Nephron (organoid): ENCODE results near the gene ARPC4.

Experiments
- H3K27ac Mint-ChIP-seq, 3 experiments: 2 replicates each; pipeline ENCODE4 v1.8.0; 2020; ENCODE audit warnings: mixed read lengths in 3 of 3, mild to moderate bottlenecking in 2 of 3, moderate library complexity in 1 of 3
- H3K27me3 Mint-ChIP-seq: 2 replicates; pipeline ENCODE4 v1.8.0; 2021; ENCODE audit warnings: low read depth, mild to moderate bottlenecking, moderate library complexity, mixed read lengths
- H3K36me3 Mint-ChIP-seq: 2 replicates; pipeline ENCODE4 v1.8.0; 2020; ENCODE audit warnings: low read depth, mixed read lengths
- H3K4me1 Mint-ChIP-seq: 2 replicates; pipeline ENCODE4 v1.8.0; 2020; ENCODE audit warnings: mixed read lengths
- H3K4me3 Mint-ChIP-seq, 3 experiments: 2 replicates each; pipeline ENCODE4 v1.8.0; 2020; ENCODE audit warnings: mild to moderate bottlenecking in 3 of 3, mixed read lengths in 3 of 3, moderate library complexity in 2 of 3
- H3K9me3 Mint-ChIP-seq: 2 replicates; pipeline ENCODE4 v1.8.0; 2020; ENCODE audit warnings: mixed read lengths
- TF ChIP-seq, protein P1 (sequence below), 3 experiments: fragments of 200-600 bp; sonication (generic); IDR thresholded peaks; one replicate each; pipeline ENCODE4 v1.5.0; 2021; ENCODE audit warnings: antibody characterized with exemption in 3 of 3; ENCODE audit not compliant: unreplicated experiment in 3 of 3

ARPC4 gene

DNA sequence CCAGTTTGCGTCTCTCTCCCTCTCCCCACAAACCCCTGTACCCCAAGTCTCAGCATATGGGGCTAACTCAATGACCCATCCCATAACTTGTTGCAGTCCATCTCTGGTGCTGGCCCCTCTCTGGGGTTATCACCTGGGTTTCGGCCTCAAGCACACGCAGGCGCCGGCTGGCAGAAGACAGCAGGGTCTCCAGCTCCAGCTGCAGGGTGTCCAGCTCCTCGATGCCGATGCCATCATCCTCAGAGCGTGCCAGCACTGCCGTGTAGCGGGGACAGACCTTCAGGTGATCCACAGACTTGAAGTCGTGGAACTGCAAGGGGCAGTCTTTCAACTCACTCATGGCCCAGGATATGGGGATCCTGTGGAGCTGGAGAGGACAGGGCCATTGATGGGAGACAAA, 1.8 kb upstream of the ARPC4 start:
- no peaks in the 10 kb centered on the region for H3K9me3 Mint-ChIP-seq
- TF ChIP-seq, protein P1, sequence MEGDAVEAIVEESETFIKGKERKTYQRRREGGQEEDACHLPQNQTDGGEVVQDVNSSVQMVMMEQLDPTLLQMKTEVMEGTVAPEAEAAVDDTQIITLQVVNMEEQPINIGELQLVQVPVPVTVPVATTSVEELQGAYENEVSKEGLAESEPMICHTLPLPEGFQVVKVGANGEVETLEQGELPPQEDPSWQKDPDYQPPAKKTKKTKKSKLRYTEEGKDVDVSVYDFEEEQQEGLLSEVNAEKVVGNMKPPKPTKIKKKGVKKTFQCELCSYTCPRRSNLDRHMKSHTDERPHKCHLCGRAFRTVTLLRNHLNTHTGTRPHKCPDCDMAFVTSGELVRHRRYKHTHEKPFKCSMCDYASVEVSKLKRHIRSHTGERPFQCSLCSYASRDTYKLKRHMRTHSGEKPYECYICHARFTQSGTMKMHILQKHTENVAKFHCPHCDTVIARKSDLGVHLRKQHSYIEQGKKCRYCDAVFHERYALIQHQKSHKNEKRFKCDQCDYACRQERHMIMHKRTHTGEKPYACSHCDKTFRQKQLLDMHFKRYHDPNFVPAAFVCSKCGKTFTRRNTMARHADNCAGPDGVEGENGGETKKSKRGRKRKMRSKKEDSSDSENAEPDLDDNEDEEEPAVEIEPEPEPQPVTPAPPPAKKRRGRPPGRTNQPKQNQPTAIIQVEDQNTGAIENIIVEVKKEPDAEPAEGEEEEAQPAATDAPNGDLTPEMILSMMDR (IDR thresholded peaks at IDR 0.05; ENCODE audit: unreplicated experiment in 3 of 3): no peak
- H3K36me3 Mint-ChIP-seq: peaks cover 43% of the 10 kb centered on the region
- H3K27ac Mint-ChIP-seq: peak overlapping the region; percentile 100
- H3K4me3 Mint-ChIP-seq: peak overlapping the region; percentile 95 to 98 (median 98)
- peaks cover 28% of the 10 kb centered on the region for H3K4me1 Mint-ChIP-seq
- no peaks in the 10 kb centered on the region for H3K27me3 Mint-ChIP-seq

DNA sequence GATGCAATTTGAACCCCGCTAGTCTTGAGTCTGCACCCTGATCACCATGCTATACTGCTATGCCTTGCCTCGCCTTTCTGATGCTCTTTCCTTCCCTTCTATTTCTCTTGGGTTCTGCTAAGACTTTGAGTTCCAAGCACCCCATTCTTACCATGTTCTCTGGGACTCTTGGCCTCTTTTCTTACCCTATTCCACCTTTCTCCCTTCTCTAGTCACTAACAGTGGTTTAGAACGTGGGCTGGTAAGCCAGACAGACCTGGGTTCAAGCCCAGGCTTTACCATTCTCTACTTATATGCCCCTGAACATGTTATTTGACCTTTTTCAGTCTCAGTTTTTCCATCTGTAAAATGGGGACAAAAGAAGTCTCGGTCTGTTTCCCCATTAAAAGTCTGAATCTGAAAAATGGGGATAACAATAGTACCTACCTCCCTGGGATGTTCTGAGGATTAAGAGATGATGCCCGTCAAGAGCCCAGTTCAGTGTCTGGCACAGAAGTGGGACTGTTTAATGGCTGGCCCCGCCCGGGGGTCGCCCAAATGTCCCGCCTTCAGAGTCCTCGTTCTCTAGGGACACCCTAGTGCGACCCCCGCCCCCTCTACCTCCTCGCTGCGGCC, 985 bp upstream of the ARPC4 start:
- TF ChIP-seq, protein P1 (IDR thresholded peaks at IDR 0.05; ENCODE audit: unreplicated experiment in 3 of 3): no peak
- H3K27me3 Mint-ChIP-seq: no peaks in the 10 kb centered on the region
- H3K27ac Mint-ChIP-seq: peak overlapping the region; percentile 100
- peak overlapping the region; percentile 95 to 98 (median 98) for H3K4me3 Mint-ChIP-seq
- peaks cover 28% of the 10 kb centered on the region for H3K4me1 Mint-ChIP-seq
- peaks cover 36% of the 10 kb centered on the region for H3K36me3 Mint-ChIP-seq
- H3K9me3 Mint-ChIP-seq: no peaks in the 10 kb centered on the region

DNA sequence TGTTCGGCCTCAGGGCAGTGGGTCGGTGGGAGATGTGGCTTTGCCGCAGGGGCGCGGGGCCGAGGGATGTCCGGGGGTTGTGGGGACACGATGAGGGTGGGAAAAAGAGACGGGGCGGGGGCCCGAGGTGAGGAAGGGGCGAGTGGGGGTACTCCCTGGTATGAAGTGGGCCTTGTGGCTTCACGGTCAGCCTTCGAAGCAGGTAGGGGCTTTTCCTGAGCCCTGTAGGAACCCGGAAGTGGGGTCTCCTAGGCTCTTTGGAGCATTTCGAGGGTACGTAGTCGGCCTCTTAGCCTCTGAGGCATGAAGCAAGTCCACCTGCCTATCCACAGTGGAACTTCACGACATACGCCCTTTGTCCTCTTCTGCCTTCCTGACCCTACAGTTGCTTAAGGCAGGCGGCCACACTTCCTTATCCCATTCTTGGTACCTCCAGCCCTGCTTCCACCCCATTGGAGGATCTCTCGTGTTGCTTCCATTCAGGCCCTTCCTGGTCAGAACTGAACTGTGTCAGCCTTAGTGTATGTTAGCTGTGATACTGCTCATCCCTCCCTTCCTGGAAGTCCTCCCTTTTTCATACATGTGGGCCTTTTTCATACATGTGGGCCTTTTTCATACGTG, 389 bp downstream of the ARPC4 start:
- Mint-ChIP-seq H3K27ac (peak overlapping the region; percentile 100), H3K4me1 (peaks cover 28% of the 10 kb centered on the region), H3K27me3 (no peaks in the 10 kb centered on the region), H3K36me3 (peaks cover 40% of the 10 kb centered on the region), H3K4me3 (peak overlapping the region; percentile 95 to 98 (median 98)), H3K9me3 (no peaks in the 10 kb centered on the region)
- TF ChIP-seq, protein P1 (IDR thresholded peaks at IDR 0.05; ENCODE audit: unreplicated experiment in 3 of 3): no peak

DNA sequence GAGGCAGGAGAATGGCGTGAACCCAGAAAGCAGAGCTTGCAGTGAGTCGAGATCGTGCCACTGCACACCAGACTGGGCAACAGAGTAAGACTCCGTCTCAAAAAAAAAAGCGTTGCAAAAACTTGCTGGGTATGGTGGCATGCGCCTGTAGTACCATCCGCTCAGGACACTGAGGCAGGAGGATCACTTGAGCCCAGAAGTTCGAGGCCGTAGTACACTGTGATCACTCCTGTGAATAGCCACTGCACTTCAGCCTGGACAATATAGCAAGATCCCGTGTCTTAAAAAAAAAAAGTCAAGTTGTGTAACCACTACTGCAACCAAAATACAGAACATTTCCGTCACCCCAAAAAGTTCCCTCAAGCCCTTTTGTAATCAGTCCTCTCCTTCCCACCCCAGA, 1.5 kb downstream of the ARPC4 start:
- Mint-ChIP-seq H3K9me3 (no peaks in the 10 kb centered on the region), H3K4me1 (peaks cover 28% of the 10 kb centered on the region), H3K27me3 (no peaks in the 10 kb centered on the region), H3K27ac (peak overlapping the region; percentile 75 to 83 (median 82)), H3K36me3 (peaks cover 39% of the 10 kb centered on the region), H3K4me3 (peak overlapping the region; percentile 95 to 98 (median 98))
- TF ChIP-seq, protein P1 (IDR thresholded peaks at IDR 0.05; ENCODE audit: unreplicated experiment in 3 of 3): no peak

DNA sequence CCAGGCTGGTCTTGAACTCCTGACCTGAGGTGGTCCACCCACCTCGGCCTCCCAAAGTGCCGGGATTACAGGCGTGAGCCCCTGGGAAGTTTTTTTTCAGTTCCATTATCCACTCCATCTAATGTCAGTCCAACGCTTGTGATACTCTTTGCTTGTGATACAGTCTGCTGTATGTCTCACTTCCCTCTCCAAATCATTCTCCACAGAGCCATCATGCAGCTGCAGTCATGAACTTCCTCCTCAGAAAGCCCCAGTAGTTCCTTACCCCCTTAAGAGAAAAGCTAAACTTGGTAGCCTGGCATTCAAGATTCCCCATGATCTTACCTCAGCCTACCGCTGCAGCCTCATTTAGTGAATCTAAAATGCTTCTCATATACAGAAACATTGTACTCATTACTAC, 2.3 kb downstream of the ARPC4 start:
- peak overlapping the region; percentile 80 to 89 (median 83) for H3K27ac Mint-ChIP-seq
- H3K36me3 Mint-ChIP-seq: peaks cover 39% of the 10 kb centered on the region
- no peaks in the 10 kb centered on the region for H3K27me3 Mint-ChIP-seq
- H3K4me1 Mint-ChIP-seq: peaks cover 28% of the 10 kb centered on the region
- TF ChIP-seq, protein P1 (IDR thresholded peaks at IDR 0.05; ENCODE audit: unreplicated experiment in 3 of 3): no peak
- peak overlapping the region; percentile 77 to 92 (median 87) for H3K4me3 Mint-ChIP-seq
- H3K9me3 Mint-ChIP-seq: no peaks in the 10 kb centered on the region
